Kidney epithelial cell (primary cell): ENCODE data around the gene PCNT. TPM values are rescaled to one million over a fixed set of nuclear protein-coding genes. Genes with fewer than 3 reads are reported as not detected.
"Not testable (repeated sequence)": the region's sequence is repeated elsewhere in the genome, so short reads cannot be mapped to it uniquely, and the experiment has no call there.

ENCODE experiments used
- DNase-seq: peaks from one replicate; pipeline ENCODE4 v3.0.0-alpha.2; 2010; ENCODE audit warnings: low read depth
- H3K27me3 ChIP-seq: 2 replicates; pipeline ENCODE4 v1.6.0; 2011; ENCODE audit warnings: low read length; ENCODE audit not compliant: control insufficient read depth, insufficient read depth
- H3K36me3 ChIP-seq: 2 replicates; pipeline ENCODE4 v1.5.1; 2011; ENCODE audit warnings: low read length; ENCODE audit not compliant: control insufficient read depth, insufficient read depth
- H3K4me3 ChIP-seq: 2 replicates; pipeline ENCODE4 v1.5.1; 2011; ENCODE audit warnings: low read depth, mild to moderate bottlenecking, control low read depth, low read length
- total RNA-seq: library from RNA; depleted of rRNA; stranded (reverse); fragments of >200 nt; gene quantifications from 2 replicates; pipeline ENCODE4 v1.2.3, GENCODE V29; 2015
- TF ChIP-seq, protein P1 (sequence below): IDR thresholded peaks from 2 replicates; pipeline ENCODE4 v1.5.1; 2011; ENCODE audit warnings: mild to moderate bottlenecking, moderate library complexity, low read length, control low read depth, inconsistent platforms; ENCODE audit not compliant: insufficient read depth, poor library complexity, severe bottlenecking

PCNT gene
- total RNA-seq, 1 donor from 2014 or later = 22.2 TPM

DNA sequence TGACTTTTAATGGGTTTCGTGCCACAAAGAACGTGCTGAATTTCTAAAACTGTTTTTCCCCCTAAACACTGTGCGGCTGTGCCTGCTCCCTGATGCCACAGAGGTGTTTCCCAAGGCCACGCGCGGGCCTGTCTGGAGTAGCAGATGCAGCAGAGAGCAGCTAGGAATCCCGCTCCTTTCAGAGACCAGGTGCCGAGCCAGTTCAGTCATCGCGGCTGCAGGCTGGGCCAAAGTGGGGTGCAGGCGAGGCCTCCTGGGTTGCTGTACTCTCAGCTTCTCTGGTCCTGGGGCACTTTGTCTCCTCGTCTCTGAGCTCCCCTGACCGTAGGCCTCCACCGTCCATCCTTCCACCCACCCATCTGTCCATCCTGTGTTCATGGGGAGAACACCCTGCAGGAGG, 117.4 kb downstream of the PCNT start:
- TF ChIP-seq, protein P1, sequence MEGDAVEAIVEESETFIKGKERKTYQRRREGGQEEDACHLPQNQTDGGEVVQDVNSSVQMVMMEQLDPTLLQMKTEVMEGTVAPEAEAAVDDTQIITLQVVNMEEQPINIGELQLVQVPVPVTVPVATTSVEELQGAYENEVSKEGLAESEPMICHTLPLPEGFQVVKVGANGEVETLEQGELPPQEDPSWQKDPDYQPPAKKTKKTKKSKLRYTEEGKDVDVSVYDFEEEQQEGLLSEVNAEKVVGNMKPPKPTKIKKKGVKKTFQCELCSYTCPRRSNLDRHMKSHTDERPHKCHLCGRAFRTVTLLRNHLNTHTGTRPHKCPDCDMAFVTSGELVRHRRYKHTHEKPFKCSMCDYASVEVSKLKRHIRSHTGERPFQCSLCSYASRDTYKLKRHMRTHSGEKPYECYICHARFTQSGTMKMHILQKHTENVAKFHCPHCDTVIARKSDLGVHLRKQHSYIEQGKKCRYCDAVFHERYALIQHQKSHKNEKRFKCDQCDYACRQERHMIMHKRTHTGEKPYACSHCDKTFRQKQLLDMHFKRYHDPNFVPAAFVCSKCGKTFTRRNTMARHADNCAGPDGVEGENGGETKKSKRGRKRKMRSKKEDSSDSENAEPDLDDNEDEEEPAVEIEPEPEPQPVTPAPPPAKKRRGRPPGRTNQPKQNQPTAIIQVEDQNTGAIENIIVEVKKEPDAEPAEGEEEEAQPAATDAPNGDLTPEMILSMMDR = no peak
- H3K4me3 ChIP-seq = no peak overlapping the region
- no peak for DNase-seq
- H3K27me3 ChIP-seq = no peaks in the 10 kb centered on the region
- H3K36me3 ChIP-seq = peaks cover 1% of the 10 kb centered on the region

DNA sequence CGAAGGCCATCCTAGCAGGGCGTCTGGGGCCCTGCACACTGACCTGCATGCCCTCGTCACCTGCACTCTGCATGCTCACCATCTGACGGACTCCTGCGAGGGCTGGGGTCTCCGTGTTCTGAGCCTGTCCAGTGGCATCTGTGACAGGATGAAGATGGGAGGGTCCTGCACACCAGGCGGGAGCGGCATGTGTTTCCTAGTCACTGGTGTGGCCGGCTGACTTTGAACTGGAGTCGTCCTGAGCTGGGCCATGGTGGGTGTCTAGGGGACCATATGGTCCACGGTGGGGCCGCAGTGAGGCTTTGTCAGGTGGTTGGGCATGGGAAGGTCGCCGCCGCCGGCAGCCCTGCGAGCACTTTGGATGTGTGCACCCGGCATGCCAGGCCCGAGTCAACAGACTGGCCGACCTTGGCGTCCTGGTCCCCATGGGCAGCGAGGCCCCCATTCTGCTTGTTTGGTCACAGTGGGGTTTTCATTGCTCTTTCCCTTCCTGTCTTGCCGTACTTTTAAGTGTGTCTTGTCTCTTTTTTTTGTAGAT, 118.1 kb downstream of the PCNT start:
- TF ChIP-seq, protein P1 = no peak
- no peak for DNase-seq
- peaks cover 1% of the 10 kb centered on the region for H3K36me3 ChIP-seq

DNA sequence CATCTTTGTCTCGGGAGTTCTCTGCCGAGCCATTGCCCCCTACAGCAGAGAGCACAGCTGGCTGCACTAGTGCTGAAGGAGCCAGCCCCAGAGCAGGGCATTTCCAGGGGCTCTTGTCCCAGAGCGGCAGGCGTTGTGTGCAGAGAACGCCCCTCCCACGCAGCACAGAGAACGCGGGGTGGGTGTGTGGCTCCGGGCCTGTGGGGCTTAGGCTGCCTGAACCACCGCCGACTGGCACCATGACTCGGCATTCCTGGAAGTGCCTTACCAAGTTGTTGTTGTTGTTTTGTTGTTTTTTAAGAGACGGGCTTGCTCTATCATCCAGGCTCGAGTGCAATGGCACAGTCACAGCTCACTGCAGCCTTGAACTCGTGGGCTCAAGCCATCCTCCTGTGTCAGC, 119.0 kb downstream of the PCNT start:
- no peaks in the 10 kb centered on the region for H3K27me3 ChIP-seq
- TF ChIP-seq, protein P1 = no peak
- no peak overlapping the region for H3K4me3 ChIP-seq
- peaks cover 1% of the 10 kb centered on the region for H3K36me3 ChIP-seq
- DNase-seq = no peak

More for the DNA sequence above, 118.1 kb downstream of the PCNT start:
- no peaks in the 10 kb centered on the region for H3K27me3 ChIP-seq
- H3K4me3 ChIP-seq = no peak overlapping the region

- Histone ChIP-seq H3K36me3 (peaks cover 1% of the 10 kb centered on the region), H3K27me3 (no peaks in the 10 kb centered on the region), H3K4me3 (no peak overlapping the region)
- no peak for DNase-seq
- TF ChIP-seq, protein P1 = no peak
Observed at GRCh38 chr21:46443910-46444309, 120.0 kb downstream of the PCNT start.

DNA sequence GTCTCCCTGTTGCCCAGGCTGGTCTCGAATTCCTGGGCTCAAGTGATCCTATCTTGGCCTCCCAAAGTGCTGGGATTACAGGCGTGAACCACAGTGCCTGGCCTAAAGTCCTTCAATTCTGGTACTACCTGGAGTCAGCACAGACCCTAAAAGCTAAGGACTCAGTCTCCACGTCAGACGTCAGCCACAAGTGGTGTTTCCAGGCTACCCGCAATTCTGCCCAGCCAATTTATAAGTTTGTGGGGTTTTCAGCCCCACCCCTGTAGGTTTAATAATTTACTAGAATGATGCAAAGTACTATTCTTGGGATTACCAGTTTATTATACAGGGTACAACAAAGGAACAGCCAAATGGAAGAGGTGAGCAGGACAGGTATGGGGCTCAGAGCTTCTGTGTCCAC, 124.2 kb downstream of the PCNT start:
- Histone ChIP-seq H3K4me3 (no peak overlapping the region), H3K36me3 (no peaks in the 10 kb centered on the region), H3K27me3 (no peaks in the 10 kb centered on the region)
- no peak for DNase-seq
- TF ChIP-seq, protein P1 = no peak

- not testable (repeated sequence) for H3K27me3 ChIP-seq, DNase-seq, H3K4me3 ChIP-seq, H3K36me3 ChIP-seq
Observed at GRCh38 chr21:46448855-46449254, 124.9 kb downstream of the PCNT start.

- no peak for DNase-seq
- TF ChIP-seq, protein P1 = no peak
- Histone ChIP-seq H3K27me3 (no peaks in the 10 kb centered on the region), H3K4me3 (no peak overlapping the region), H3K36me3 (no peaks in the 10 kb centered on the region)
Observed at GRCh38 chr21:46452710-46453109, 128.8 kb downstream of the PCNT start.
